GM15510 (cell line): ENCODE data around the gene SCLY.

Experiments used
- POLR2A ChIP-seq: IDR thresholded peaks from 3 replicates; pipeline ENCODE4 v1.6.1; 2011; ENCODE audit warnings: borderline replicate concordance; ENCODE audit not compliant: insufficient read length; ENCODE audit errors: extremely low read depth

The SCLY gene

GRCh38 chr2:238082827-238083226 is 22.0 kb downstream of the SCLY start:
- no peak for TF ChIP-seq POLR2A

DNA sequence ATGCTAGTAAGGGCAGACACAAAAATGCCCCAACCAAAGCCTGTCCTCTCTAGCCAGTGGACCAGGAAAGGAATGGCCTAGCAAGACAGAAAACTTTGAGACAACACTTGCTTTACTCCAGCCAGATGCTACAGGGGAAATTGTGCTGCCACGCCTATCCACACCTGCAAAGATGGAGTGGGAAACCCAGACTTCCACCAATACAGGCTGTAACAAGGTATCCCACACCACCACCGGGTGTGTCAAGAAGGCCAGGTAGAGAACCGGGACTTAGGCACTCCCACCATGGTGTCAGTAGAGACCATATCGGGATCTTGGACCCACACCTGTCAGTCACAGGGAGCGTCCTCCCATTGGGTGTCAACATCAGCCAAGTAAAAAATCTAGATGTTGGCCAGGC is 23.1 kb downstream of the SCLY start:
- TF ChIP-seq POLR2A, result no peak

GRCh38 chr2:238084761-238085160 is 24.0 kb downstream of the SCLY start:
- TF ChIP-seq POLR2A, result no peak

GRCh38 chr2:238085899-238086298 is 25.1 kb downstream of the SCLY start:
- TF ChIP-seq POLR2A, result no peak

- TF ChIP-seq POLR2A, result no peak
Observed at GRCh38 chr2:238087211-238087610, 26.4 kb downstream of the SCLY start.

DNA sequence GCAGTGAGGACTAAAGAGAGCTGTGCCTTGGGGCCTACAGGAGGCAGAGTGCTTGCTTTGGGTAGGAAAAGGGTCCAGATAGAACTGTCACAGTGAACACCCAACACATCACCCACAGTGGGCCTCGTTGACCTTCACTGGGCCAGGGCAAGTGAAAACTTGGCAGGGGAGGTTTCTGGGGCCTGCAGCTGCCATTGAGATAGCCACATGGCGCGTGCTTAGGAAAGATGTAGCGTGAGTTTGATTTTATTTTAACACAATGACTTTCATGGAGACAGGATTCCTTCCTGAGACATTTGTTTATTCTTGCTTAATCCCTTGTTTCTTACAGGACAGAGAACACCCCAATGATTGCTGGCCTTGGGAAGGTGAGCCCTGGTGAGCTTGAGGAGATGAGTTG is 30.1 kb downstream of the SCLY start:
- no peak for TF ChIP-seq POLR2A

GRCh38 chr2:238091436-238092060 is 30.7 kb downstream of the SCLY start:
- TF ChIP-seq POLR2A, result no peak

DNA sequence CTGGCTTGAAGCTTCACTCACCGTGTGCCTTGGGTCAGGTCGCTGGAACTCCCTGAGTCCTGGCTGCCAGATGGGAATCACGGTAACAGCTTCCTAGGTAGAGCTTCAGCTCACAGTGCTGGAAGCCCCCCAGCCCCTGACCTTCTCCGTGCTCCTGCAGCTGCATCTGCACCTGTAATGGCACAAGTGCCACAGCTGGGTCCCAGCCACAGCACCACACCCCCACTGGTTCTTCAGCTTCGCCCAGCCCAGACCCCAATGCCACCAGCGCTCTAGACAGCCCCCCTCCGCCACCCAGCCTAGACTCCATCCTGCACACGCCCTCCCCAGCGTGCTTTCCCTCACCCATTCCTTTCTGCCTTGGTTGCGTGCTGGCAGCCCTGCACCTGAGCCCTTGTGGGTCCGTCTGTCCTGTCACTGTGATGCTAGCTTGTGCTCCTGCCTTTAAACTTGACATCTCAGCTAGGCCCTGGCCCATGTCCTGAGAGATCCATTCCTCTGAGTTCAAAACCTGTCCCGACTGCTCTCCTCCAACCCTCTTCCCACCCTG is 31.8 kb downstream of the SCLY start:
- no peak for TF ChIP-seq POLR2A

GRCh38 chr2:238093181-238094140 is 32.7 kb downstream of the SCLY start:
- no peak for TF ChIP-seq POLR2A

DNA sequence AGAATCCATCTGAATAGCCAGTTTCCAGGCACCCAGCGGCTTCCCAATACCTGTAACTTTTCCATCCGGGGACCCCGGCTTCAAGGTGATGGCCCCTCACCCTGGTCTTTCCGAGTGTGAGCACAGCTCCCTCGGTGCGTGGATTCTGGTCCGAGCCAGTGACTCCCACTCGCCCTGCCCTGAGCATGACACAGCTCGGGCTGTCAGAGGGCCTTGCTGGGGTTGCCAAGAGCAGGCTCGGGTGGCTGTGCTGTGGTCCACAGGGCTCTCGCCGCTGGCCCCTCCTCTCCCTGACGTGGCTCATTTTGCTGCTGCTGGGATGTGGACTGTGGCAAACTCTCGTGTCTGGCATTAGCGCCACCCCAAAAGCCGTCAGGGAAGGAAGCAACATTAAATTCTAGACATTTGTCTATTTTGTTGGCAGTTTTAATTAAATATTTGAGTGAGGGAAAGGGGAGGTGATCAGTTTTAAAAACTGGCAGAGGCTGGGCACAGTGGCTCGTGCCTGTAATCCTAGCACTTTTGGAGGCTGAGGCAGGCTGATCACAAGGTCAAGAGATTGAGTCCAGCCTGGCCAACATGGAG is 33.7 kb downstream of the SCLY start:
- no peak for TF ChIP-seq POLR2A

- TF ChIP-seq POLR2A, result no peak
Observed at GRCh38 chr2:238095143-238095542, 34.3 kb downstream of the SCLY start.

DNA sequence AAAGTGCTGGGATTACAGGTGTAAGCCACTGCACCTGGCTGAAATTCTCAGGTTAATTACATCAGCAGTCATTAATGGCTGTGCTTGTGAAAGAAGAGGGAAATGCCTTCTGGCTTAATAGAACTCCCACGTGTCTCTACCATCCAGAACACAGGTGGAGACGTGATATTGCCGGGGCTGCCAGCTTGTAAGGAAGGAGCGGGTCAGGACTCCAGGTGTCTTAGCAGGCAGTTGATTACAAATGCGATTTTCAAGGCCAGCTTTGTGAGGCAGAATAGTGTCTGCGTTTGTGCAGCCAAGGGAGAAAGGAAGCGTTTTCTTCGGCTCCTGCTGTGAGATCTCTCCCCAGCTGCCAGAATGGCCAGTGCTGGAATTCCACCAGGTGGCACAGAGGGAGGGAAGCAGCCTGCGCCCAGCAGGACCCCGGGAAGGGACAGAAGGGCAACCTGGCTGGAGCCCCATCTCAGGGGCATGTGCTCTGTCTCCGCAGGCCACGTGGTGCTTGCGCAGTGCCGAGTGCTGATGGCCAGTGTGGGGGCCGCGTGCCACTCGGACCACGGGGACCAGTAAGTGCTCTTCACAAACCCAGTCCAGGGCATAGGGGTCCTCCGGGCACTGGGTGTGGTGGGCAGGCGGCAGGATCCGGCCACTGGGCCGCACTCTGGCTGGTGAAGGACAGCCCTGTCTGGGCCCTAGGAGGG is 35.7 kb downstream of the SCLY start:
- TF ChIP-seq POLR2A, result no peak

- no peak for TF ChIP-seq POLR2A
Observed at GRCh38 chr2:238097201-238097987, 36.6 kb downstream of the SCLY start.
